SK-MEL-5 (cell line): ENCODE results near the gene SVIL. TPM values are rescaled to one million over a fixed set of nuclear protein-coding genes. Genes with fewer than 3 reads are reported as not detected.
A peak's percentile ranks its signal among the peaks of the same experiment; 100 is the strongest.
"Not testable (repeated sequence)": the region's sequence is repeated elsewhere in the genome, so short reads cannot be mapped to it uniquely, and the experiment has no call there.

ENCODE experiments used
- DNase-seq: peaks from one replicate; pipeline ENCODE4 v3.0.0-alpha.2; 2016; ENCODE audit warnings: low read depth, low spot score
- in situ Hi-C: cut with HindIII; loops from 2 replicates; pipeline ENCODE4 v1.10.0; 2016; ENCODE audit warnings: low sequenced_read_pairs, high pct_unique_total_duplicates, low pct_unique_long_range_greater_than_20kb
- total RNA-seq: library from RNA; depleted of rRNA; stranded (reverse); fragments of >200 nt; shearing (Covaris generic); gene quantifications from 2 replicates; pipeline ENCODE4 v1.2.3, GENCODE V29; 2014

The SVIL gene
- total RNA-seq, 1 experiment from 2014 or later: 12.0 TPM

GRCh38 chr10:29448125-29448524 is 186.6 kb downstream of the SVIL start:
- in situ Hi-C loops: no loop called here

DNA sequence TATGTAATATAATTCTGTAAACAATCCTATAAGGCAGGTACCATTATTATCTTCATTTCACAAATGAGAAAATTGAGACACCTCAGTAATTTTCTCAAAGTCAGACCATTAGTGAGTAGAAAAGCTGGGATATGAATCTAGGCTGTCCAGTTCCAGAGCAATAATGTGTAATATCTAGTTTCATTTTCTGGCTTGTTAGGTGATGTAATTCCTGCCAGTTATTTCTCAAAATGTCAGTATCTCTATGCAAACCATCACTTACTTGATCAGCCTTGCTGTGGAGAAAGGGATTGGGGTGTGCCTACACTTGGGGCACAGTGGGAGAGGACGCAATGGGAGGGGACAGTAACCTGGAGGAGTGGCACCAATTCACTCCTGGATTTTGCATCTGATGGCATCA is 188.4 kb downstream of the SVIL start:
- DNase-seq: no peak
- in situ Hi-C loops: no loop called here

More at GRCh38 chr10:29448125-29448524, 186.6 kb downstream of the SVIL start:
- no peak for DNase-seq

GRCh38 chr10:29443745-29444523 is 190.8 kb downstream of the SVIL start:
- peak; percentile 38 for DNase-seq
- in situ Hi-C loops: no loop called here

DNA sequence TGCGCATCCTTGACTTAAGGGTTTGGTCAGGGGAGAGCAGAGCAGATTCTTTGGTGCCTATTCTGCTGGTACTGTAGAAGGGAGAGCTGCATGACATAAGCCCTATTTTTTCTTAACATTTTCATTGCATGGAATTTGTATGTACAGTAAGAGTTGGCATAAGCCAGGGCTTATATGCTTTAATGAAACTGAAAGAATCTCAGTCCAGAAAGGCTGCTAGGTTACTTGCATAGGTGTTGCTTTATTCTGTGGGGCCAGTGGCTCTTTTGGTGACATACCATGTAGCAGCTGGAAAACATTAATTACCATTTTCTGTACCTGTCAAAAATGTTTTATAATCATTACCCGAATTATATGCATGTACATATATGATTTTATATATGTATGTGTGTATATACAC is 193.8 kb downstream of the SVIL start:
- in situ Hi-C loops: no loop called here
- DNase-seq: no peak

- in situ Hi-C loops, DNase-seq: not testable (repeated sequence)
These were observed 195.8 kb downstream of the SVIL start for GRCh38 chr10:29439005-29439404.

- no peak for DNase-seq
- in situ Hi-C loops: no loop called here
These were observed 196.5 kb downstream of the SVIL start for GRCh38 chr10:29438271-29438670.

- DNase-seq: no peak
- in situ Hi-C loops: no loop called here
These were observed 196.9 kb downstream of the SVIL start for GRCh38 chr10:29437871-29438270.

- no peak for DNase-seq
- in situ Hi-C loops: no loop called here
These were observed 198.8 kb downstream of the SVIL start for GRCh38 chr10:29435809-29436501.

DNA sequence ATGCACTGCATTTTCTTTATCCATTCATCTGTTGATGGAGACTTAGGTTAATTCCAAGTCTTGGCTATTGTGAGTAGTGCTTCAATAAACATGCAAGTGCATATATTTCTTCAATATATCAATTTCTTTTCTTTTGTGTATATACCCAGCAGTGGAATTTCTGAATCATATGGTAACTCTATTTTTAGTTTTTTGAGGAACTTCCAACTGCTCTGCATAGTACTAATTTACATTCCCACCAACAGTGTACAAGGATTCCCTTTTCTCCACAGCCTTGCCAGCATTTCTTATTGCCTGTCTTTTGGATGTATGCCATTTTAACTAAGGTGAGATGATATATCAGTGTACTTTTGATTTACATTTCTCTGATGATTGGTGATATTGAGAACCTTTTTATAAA is 200.7 kb downstream of the SVIL start:
- DNase-seq: no peak
- in situ Hi-C loops: no loop called here

GRCh38 chr10:29431711-29432110 is 203.1 kb downstream of the SVIL start:
- in situ Hi-C loops: no loop called here
- no peak for DNase-seq

GRCh38 chr10:29430101-29430500 is 204.7 kb downstream of the SVIL start:
- no peak for DNase-seq
- in situ Hi-C loops: no loop called here

DNA sequence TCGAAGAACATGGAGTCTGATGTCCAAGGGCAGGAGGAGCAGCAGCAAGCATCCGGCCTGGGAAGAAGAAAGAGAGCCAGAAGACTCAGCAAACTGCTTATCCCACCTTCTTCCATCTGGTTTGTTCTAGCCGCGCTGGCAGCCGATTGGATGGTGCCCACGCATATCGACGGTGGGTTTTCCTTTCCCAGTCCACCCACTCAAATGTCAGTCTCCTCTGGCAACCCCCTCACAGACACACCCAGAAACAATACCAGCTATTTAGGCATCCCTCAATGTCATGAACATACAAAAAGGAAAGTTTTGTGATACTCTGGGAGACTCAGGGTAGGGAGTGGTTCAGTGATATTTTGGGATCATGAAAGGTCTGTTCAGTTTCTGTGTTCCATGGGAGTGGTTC is 206.3 kb downstream of the SVIL start:
- in situ Hi-C loops: no loop called here
- no peak for DNase-seq

- in situ Hi-C loops: no loop called here
- no peak for DNase-seq
These were observed 207.1 kb downstream of the SVIL start for GRCh38 chr10:29427667-29428066.

DNA sequence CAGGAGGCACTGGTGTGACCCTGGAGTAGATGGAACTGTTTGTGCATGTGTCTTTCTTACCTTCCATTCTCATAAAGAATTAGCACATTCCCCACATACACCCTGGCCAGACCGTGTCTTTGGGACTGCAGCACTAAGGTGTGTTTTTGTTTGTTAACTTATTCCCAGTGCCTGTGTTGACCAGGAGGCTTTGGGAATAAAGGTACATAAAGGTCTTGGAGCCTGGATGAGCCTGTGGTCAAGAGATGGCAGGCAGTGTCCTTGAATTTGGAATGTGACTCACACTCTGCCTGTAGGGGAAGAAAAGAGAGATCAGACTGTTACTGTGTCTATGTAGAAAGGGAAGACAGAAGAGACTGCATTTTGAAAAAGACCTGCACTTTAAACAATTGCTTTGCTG is 208.4 kb downstream of the SVIL start:
- in situ Hi-C loops: no loop called here
- DNase-seq: no peak

- in situ Hi-C loops: no loop called here
- no peak for DNase-seq
These were observed 210.8 kb downstream of the SVIL start for GRCh38 chr10:29424017-29424416.

DNA sequence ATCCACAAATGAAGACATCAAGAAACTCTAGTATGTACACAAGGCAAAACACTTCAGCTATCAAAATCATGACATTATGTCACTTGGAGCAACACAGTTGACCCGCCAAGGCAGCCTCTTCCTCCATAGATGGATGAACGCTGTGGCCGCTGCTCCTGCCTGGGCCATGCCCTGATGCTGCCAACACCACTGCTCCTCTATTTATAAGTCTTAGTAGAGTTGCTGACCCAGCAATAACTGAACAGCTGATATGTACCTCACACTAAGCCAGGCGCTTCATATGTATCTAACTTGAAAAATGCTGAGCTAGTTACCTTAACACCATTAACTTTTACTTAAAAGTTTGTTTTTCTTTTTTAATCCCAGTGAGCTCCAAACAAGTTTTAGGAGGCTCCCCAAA is 214.0 kb downstream of the SVIL start:
- no peak for DNase-seq
- in situ Hi-C loops: no loop called here

GRCh38 chr10:29417324-29417723 is 217.4 kb downstream of the SVIL start:
- in situ Hi-C loops: no loop called here
- DNase-seq: no peak

DNA sequence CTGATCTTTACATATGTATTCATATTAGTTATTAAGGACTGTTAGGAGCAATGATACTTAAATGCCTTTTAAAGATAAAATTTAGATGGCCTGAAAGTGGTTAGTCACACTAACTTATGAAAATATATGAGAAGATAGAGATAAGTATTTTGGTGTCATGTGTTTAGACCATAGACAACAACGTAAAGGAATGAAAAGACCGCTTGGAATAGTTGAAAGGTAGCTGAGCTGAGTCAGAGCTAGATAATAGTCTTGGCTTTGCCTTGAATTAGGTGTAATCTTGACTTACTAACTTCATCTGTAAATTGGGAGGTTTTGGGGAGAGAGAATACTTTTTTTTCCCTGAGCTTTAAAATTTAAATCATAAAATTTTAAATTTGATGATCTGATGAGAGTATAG is 218.9 kb downstream of the SVIL start:
- no peak for DNase-seq
- in situ Hi-C loops: no loop called here

GRCh38 chr10:29414501-29414900 is 220.3 kb downstream of the SVIL start:
- in situ Hi-C loops: no loop called here
- DNase-seq: no peak
